ENCODE results near the gene GUCY1A2. TPM values are rescaled to one million over a fixed set of nuclear protein-coding genes. Genes with fewer than 3 reads are reported as not detected.
"Not testable (repeated sequence)": the region's sequence is repeated elsewhere in the genome, so short reads cannot be mapped to it uniquely, and the experiment has no call there.

The GUCY1A2 gene
- total RNA-seq, 1 donor from 2014 or later: 23.8 TPM

GRCh38 chr11:106840947-106841346, 177.3 kb downstream of the GUCY1A2 start:
- no peak for DNase-seq (ENCODE audit: low spot score)

GRCh38 chr11:106840146-106840545, 178.1 kb downstream of the GUCY1A2 start:
- no peak for DNase-seq (ENCODE audit: low spot score)

- no peak for DNase-seq (ENCODE audit: low spot score)
Measured at GRCh38 chr11:106834567-106834966, 183.7 kb downstream of the GUCY1A2 start.

- no peak for DNase-seq (ENCODE audit: low spot score)
Measured at GRCh38 chr11:106828976-106829375, 189.3 kb downstream of the GUCY1A2 start.

- no peak for DNase-seq (ENCODE audit: low spot score)
Measured at GRCh38 chr11:106828576-106828975, 189.7 kb downstream of the GUCY1A2 start.

GRCh38 chr11:106827687-106828086, 190.6 kb downstream of the GUCY1A2 start:
- DNase-seq (ENCODE audit: low spot score): no peak

- not testable (repeated sequence) for DNase-seq (ENCODE audit: low spot score)
Measured at GRCh38 chr11:106826558-106826957, 191.7 kb downstream of the GUCY1A2 start.

GRCh38 chr11:106821826-106822225, 196.4 kb downstream of the GUCY1A2 start:
- DNase-seq (ENCODE audit: low spot score): no peak

- no peak for DNase-seq (ENCODE audit: low spot score)
Measured at GRCh38 chr11:106821291-106821690, 197.0 kb downstream of the GUCY1A2 start.

GRCh38 chr11:106818443-106818842, 199.8 kb downstream of the GUCY1A2 start:
- no peak for DNase-seq (ENCODE audit: low spot score)

GRCh38 chr11:106815209-106815608, 203.1 kb downstream of the GUCY1A2 start:
- DNase-seq (ENCODE audit: low spot score): no peak

- no peak for DNase-seq (ENCODE audit: low spot score)
Measured at GRCh38 chr11:106813806-106814205, 204.5 kb downstream of the GUCY1A2 start.

GRCh38 chr11:106794058-106794457, 224.2 kb downstream of the GUCY1A2 start:
- no peak for DNase-seq (ENCODE audit: low spot score)

- DNase-seq (ENCODE audit: low spot score): no peak
Measured at GRCh38 chr11:106789406-106789805, 228.9 kb downstream of the GUCY1A2 start.

- DNase-seq (ENCODE audit: low spot score): no peak
Measured at GRCh38 chr11:106787454-106787853, 230.8 kb downstream of the GUCY1A2 start.

GRCh38 chr11:106785913-106786650, 232.2 kb downstream of the GUCY1A2 start:
- DNase-seq (ENCODE audit: low spot score): no peak

GRCh38 chr11:106777302-106777701, 241.0 kb downstream of the GUCY1A2 start:
- DNase-seq (ENCODE audit: low spot score): not testable (repeated sequence)

GRCh38 chr11:106770489-106771085, 247.7 kb downstream of the GUCY1A2 start:
- DNase-seq (ENCODE audit: low spot score): no peak

- DNase-seq (ENCODE audit: low spot score): no peak
Measured at GRCh38 chr11:106765469-106766258, 252.6 kb downstream of the GUCY1A2 start.

- no peak for DNase-seq (ENCODE audit: low spot score)
Measured at GRCh38 chr11:106763501-106763900, 254.8 kb downstream of the GUCY1A2 start.

- DNase-seq (ENCODE audit: low spot score): no peak
Measured at GRCh38 chr11:106761745-106762144, 256.5 kb downstream of the GUCY1A2 start.

GRCh38 chr11:106761240-106761639, 257.0 kb downstream of the GUCY1A2 start:
- DNase-seq (ENCODE audit: low spot score): no peak

- no peak for DNase-seq (ENCODE audit: low spot score)
Measured at GRCh38 chr11:106748059-106748458, 270.2 kb downstream of the GUCY1A2 start.
